ENCODE results near the gene GLRA3. TPM values are rescaled to one million over a fixed set of nuclear protein-coding genes. Genes with fewer than 3 reads are reported as not detected.
A peak's percentile ranks its signal among the peaks of the same experiment; 100 is the strongest.

The GLRA3 gene
- total and polyA plus RNA-seq, 10 of the 15 experiments (the other 5 are each of a cell fraction or from before 2014, with no cell fraction given) = not detected

DNA sequence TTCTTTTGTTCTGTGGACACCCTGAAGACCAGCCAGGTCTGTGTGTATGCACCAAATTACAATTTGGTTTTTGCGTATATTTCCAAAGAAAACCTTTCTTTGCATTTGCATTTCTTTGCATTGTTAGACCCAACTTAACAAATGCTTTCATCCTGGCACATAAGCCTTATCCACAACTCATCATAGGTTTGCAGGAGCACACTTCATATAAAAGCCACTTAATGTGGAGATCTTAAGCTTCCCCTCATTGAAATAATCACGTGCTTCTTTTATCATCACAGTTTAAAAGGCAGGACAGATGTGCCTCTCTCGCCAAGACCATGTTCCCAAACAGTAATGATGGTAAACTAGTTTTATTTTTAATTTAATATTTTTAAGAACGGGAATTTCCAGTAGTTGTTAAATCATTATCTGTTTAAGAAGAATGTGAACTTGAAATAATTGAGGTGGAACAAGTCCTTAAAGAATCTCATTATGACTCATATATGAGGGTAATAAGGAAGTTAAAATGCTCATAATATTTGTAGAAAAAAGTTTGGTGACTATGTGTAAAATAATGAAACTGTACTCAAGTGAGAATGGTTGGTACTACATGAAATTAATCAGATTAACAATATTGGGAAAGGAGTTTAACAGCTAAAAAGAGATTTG is 65.5 kb downstream of the GLRA3 start:
- RAD21 ChIA-PET (ENCODE audit: unreplicated experiment) = interaction anchor here (0.6 to 2.1 kb wide), 9 partner anchors 111 to 1577 kb away, joined by 3 to 7 read pairs (median 4); no protein-coding TSS in a partner anchor
- POLR2A ChIA-PET = no interaction called here
- no peaks in the 10 kb centered on the region for H3K36me3 ChIP-seq (ENCODE audit: control insufficient read depth in 2 of 2, insufficient read depth in 2 of 2, low read length in 1 of 2)
- SMC1A ChIA-PET (ENCODE audit: uncharacterized antibody, unreplicated experiment) = interaction anchor here (0.6 to 2.5 kb wide), 13 partner anchors 13 to 1208 kb away, joined by 3 to 11 read pairs (median 3); partner anchors contain the start of gene GLRA3
- no TSS peak for BruUV-seq (replicated peaks)
- DNase-seq (ENCODE audit: low read depth, low spot score) = no peak
- CTCF ChIA-PET = interaction anchor here (0.6 to 2.9 kb wide), 14 partner anchors 11 to 1595 kb away, joined by 3 to 26 read pairs (median 6); no protein-coding TSS in a partner anchor
- no peak for FAIRE-seq
- H3K4me3 ChIP-seq = no peak overlapping the region
- no peaks in the 10 kb centered on the region for H3K79me2 ChIP-seq (ENCODE audit: control insufficient read depth, insufficient read depth, low read length)
- H3K9ac ChIP-seq (ENCODE audit: control insufficient read depth, insufficient read depth, low read length) = no peak overlapping the region
- no peak overlapping the region for H3K27ac ChIP-seq (ENCODE audit: control insufficient read depth, insufficient read depth)
- TF ChIP-seq BHLHE40 (IDR thresholded peaks at IDR 0.05; ENCODE audit: borderline replicate concordance in 1 of 2, low read depth in 2 of 2, low read length in 1 of 2) (peak in 1 of 2 experiments; percentile 27; a peak in 1 of 4 replicates), JUNB (IDR thresholded peaks at IDR 0.05) (peak; percentile 62), TAF1 (IDR thresholded peaks at IDR 0.05; ENCODE audit: borderline replicate concordance, low read depth, low read length) (no peak), MTA3 (IDR thresholded peaks at IDR 0.05; ENCODE audit: borderline replicate concordance, low read length) (no peak), IKZF2 (IDR thresholded peaks at IDR 0.05) (peak; percentile 77 to 78), ATF7 (IDR thresholded peaks at IDR 0.05; ENCODE audit: low read depth) (peak; percentile 60), ATF2 (IDR thresholded peaks at IDR 0.05; ENCODE audit: low read length) (peak; percentile 32; the same call in 1 of the 2 replicates), BMI1 (IDR thresholded peaks at IDR 0.05; ENCODE audit: borderline replicate concordance) (peak; percentile 57; the same call in 1 of the 2 replicates), DPF2 (IDR thresholded peaks at IDR 0.05) (peak; percentile 62; the same call in 1 of the 2 replicates), JUND (IDR thresholded peaks at IDR 0.05; ENCODE audit: low read depth, low read length) (0 out of 2 replicates have a peak, but pooled peaks have one; percentile 62), MTA2 (IDR thresholded peaks at IDR 0.05; ENCODE audit: low read depth) (peak; percentile 98), NFIC (IDR thresholded peaks at IDR 0.05; ENCODE audit: low read depth, low read length) (0 out of 2 replicates have a peak, but pooled peaks have one; percentile 29)
- TF ChIP-seq, protein P1, sequence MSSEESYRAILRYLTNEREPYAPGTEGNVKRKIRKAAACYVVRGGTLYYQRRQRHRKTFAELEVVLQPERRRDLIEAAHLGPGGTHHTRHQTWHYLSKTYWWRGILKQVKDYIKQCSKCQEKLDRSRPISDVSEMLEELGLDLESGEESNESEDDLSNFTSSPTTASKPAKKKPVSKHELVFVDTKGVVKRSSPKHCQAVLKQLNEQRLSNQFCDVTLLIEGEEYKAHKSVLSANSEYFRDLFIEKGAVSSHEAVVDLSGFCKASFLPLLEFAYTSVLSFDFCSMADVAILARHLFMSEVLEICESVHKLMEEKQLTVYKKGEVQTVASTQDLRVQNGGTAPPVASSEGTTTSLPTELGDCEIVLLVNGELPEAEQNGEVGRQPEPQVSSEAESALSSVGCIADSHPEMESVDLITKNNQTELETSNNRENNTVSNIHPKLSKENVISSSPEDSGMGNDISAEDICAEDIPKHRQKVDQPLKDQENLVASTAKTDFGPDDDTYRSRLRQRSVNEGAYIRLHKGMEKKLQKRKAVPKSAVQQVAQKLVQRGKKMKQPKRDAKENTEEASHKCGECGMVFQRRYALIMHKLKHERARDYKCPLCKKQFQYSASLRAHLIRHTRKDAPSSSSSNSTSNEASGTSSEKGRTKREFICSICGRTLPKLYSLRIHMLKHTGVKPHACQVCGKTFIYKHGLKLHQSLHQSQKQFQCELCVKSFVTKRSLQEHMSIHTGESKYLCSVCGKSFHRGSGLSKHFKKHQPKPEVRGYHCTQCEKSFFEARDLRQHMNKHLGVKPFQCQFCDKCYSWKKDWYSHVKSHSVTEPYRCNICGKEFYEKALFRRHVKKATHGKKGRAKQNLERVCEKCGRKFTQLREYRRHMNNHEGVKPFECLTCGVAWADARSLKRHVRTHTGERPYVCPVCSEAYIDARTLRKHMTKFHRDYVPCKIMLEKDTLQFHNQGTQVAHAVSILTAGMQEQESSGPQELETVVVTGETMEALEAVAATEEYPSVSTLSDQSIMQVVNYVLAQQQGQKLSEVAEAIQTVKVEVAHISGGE (CRISPR knock-in tag; IDR thresholded peaks at IDR 0.05) = no peak
- TF ChIP-seq, protein P2, sequence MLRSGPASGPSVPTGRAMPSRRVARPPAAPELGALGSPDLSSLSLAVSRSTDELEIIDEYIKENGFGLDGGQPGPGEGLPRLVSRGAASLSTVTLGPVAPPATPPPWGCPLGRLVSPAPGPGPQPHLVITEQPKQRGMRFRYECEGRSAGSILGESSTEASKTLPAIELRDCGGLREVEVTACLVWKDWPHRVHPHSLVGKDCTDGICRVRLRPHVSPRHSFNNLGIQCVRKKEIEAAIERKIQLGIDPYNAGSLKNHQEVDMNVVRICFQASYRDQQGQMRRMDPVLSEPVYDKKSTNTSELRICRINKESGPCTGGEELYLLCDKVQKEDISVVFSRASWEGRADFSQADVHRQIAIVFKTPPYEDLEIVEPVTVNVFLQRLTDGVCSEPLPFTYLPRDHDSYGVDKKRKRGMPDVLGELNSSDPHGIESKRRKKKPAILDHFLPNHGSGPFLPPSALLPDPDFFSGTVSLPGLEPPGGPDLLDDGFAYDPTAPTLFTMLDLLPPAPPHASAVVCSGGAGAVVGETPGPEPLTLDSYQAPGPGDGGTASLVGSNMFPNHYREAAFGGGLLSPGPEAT (IDR thresholded peaks at IDR 0.05; ENCODE audit: low read depth) = peak; percentile 83
- in situ Hi-C loops (cut with MboI) = no loop called here
- peak; percentile 88 for ATAC-seq
- 1% methylated on average over 4 of the region's 4 CpGs for WGBS (ENCODE audit: insufficient coverage, insufficient replicate concordance, low lambda C conversion rate, missing lambda C conversion rate)
- no peaks in the 10 kb centered on the region for H3K9me3 ChIP-seq (replicated peaks; ENCODE audit: control insufficient read depth, insufficient read depth, low read length)
- H3K4me2 ChIP-seq (ENCODE audit: control insufficient read depth, insufficient read depth) = no peak overlapping the region
- H2AFZ ChIP-seq (ENCODE audit: control insufficient read depth, low read depth, low read length) = no peak overlapping the region
- no peaks in the 10 kb centered on the region for H4K20me1 ChIP-seq (ENCODE audit: control insufficient read depth, insufficient read depth)
- H3K4me1 ChIP-seq (ENCODE audit: control insufficient read depth, insufficient read depth, low read length) = no peaks in the 10 kb centered on the region
- intact Hi-C loops (cut with micrococcal nuclease; ENCODE audit: unreplicated experiment) = loop anchor here (1.0 to 2.0 kb wide), 4 partner anchors 292 to 773 kb away; no protein-coding TSS in a partner anchor
- no peaks in the 10 kb centered on the region for H3K27me3 ChIP-seq (replicated peaks in 1 of 2; ENCODE audit: control insufficient read depth in 2 of 2, insufficient read depth in 2 of 2, low read length in 1 of 2)
